Right lobe of liver (tissue), 4 donors: ENCODE measurements around the gene PRDM16.

Source experiments
- POLR2A ChIP-seq: fragments of 450-650 bp; IDR thresholded peaks from one replicate; pipeline ENCODE4 v1.6.1; 2017; ENCODE audit warnings: antibody characterized with exemption, mild to moderate bottlenecking
- TF ChIP-seq, protein P1 (sequence below), 4 donors: fragments of 200-600 bp in 3 of 4; fragments of 450-650 bp in 1 of 4; IDR thresholded peaks; one replicate each; pipeline versions ENCODE4 v1.5.1 to v1.8.0; 2016 to 2022; ENCODE audit warnings: antibody characterized with exemption in 4 of 4, mild to moderate bottlenecking in 2 of 4
- donor health status: DM: no; HTN: no; CAD: no.
- donor health status: DM: no; HTN: no; CAD: no.
- donor health status: DM: no; HTN: yes; CAD: no.

DNA sequence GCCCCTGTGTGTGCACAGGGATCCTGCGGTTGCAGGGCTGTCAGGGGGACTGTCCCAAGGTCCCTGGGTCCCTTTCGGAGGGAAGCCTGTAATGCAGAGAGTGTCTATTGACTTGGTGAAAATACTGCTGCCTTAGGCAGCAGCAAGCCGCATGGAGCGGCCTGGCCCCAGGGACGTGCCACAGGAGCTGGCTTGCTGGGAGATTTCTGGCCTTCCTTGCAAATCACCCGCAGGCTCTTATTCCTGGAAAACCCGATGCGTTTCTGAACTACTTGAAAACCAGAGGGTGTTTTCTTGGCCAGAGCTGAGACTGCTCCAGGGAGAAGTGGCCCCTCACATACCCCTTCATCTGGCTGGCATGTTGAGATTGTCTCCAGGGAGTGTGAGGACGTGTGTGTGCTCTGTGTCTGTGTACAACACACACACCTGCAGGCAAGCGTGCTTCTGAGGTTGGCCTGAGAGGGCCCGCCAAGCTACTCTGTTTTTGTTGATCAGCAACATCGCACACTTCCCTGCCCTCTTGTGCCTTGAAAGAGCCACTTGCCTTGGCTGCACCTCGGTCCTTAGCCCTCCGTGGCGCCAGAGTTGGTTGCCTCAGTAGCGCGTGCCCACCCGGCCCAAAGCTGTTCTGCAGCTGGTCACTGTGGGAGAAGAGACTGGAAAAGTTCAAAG is 10.5 kb downstream of the PRDM16 start:
- TF ChIP-seq, protein P1, sequence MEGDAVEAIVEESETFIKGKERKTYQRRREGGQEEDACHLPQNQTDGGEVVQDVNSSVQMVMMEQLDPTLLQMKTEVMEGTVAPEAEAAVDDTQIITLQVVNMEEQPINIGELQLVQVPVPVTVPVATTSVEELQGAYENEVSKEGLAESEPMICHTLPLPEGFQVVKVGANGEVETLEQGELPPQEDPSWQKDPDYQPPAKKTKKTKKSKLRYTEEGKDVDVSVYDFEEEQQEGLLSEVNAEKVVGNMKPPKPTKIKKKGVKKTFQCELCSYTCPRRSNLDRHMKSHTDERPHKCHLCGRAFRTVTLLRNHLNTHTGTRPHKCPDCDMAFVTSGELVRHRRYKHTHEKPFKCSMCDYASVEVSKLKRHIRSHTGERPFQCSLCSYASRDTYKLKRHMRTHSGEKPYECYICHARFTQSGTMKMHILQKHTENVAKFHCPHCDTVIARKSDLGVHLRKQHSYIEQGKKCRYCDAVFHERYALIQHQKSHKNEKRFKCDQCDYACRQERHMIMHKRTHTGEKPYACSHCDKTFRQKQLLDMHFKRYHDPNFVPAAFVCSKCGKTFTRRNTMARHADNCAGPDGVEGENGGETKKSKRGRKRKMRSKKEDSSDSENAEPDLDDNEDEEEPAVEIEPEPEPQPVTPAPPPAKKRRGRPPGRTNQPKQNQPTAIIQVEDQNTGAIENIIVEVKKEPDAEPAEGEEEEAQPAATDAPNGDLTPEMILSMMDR (IDR thresholded peaks at IDR 0.05), result no peak
- no peak for TF ChIP-seq POLR2A
